NCI-H2029 (cell line): ENCODE results near the gene STARD5.
"Not testable (repeated sequence)": the region's sequence is repeated elsewhere in the genome, so short reads cannot be mapped to it uniquely, and the experiment has no call there.

Experiments
- DNase-seq: peaks from one replicate; lab custom pipeline; 2025; lab: John Stamatoyannopoulos, UW

The STARD5 gene, protein sequence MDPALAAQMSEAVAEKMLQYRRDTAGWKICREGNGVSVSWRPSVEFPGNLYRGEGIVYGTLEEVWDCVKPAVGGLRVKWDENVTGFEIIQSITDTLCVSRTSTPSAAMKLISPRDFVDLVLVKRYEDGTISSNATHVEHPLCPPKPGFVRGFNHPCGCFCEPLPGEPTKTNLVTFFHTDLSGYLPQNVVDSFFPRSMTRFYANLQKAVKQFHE

DNA sequence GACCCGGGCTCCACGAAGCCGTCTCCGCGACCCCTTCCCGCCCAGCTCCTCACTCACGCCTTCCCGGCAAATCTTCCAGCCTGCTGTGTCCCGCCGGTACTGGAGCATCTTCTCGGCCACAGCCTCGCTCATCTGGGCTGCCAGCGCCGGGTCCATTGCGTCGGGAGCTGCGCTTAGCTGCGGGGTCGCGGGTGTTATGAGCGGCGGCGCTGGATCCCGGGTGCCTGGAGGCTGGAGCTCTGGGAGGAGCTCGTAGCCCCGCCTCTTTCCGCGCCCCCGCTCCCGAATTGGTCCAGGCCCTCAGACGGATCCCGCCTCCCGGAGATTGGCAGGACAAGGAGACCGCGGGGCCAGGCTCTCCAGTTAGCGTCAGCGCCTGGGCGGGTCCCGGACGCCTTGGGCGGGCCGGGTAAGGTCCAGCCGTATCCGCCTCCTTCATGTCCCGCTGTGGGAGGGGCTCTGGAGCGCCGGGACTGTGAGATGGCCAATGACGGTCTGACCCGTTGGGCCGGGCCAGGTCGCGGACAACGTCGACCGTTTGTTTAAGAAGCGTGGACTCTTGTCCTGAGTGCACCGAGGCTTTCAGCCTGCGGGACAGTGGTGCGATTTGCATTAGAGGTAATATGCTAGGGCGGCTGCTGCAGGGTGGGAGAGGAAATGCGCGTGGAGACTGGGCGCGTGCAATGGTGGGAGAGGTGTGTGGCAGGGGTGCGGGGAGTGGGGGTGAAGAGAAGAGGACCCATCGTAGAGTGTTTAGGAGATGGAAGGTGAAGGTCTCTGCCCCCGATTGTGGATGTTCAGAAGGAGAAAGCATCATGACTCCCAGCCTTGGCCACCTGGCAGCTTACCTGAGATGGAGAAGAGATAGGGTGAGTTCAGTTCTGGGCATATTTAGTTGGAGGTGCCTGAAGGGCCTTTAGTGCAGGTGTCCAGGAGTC is at the start of gene STARD5:
STARD5 (minus strand) TSS at position 198 of the 938 bp plus-strand sequence; CDS start at position 156, 42 bp downstream.
- DNase-seq = peak; percentile 85

DNA sequence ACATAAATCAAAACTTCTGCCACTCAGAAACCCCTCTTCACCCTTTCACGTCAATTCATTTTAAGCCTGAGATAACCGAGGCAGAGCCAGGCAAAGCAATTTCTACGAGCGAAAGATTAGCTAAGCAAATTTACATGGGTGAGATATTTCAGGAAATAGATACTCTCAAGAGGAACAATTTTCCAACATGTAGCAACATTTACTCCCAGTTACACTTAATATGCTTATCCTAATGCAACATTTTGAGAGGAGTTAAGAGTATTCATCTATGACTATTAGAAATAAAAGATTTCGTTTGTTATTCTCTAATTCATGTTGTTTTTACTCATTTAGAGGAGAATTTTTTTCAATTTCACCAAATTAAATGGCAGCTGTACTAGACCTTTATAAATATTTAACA is 49.2 kb upstream of the STARD5 start:
- DNase-seq = no peak

DNA sequence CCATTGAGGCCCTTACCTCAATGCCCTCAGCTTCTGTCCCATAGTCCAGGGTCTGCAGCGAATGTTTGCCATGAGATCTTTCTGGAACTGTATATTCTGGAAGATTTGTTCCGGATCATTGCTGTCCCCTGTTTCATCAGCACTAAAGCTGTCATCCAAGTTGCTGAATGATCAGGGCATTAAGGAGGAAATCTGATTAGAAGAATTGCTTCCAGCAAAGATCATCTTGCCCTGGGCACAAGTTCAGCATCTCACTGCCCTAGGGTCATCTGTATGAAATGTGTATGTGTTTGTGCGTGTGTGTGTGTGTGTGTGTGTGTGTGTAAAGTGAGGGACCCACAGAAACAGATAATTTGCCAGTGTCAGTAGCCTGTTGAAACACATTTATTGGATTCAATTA is 48.6 kb upstream of the STARD5 start:
- DNase-seq = no peak

DNA sequence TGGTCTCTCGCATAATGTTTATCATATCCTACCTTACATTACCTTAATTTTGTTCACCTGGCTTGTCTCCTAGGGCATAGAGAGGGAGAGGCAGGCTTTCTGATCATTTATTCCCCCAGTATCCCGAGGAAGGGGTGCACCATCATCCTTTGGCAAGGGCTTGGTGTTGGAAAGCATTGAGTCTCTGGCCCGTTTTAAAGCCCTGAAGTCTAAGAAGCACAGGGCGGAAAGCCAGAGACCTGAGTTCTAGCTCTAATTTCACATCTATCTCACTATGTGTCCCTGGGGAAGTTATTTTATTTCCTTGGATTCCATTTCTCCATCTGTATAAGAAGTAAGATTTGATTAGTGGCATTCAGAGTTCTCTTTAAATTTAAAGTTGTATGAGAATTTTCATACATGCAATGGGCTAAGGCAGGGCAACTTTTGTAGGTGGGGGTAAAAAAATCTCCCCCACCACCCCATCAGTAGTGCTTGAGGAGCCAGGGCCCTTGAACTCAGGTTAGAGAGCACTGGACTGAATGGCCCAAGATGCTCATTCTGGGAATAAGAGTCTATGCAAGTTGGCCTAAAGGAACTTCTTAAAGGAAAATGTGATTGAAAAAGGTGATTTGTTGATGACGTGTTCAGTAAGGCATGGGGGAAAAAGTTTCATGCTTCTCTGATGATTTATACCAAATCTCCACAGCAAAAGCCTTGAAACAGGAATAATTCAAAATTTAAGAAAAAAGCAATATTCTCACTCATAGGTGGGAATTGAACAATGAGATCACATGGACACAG is 40.0 kb upstream of the STARD5 start:
- DNase-seq = no peak

DNA sequence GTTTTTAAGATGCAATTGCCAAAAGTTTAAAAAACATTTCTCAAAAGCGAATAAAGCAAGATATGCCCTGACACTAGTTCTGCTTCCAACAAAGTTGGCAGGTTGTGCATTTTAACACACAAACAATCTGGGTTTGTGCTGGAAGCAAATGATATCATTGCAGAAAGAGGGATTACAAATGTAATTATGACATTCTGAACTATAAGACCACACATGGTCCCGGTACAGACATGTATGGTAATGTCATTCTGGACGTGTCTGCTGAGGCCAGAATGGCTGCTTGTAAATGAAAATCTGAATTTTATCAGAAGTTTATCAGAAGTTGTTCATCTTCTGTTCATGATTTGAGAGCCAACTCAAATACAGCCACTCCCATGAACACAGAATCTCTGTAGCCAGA is 39.3 kb upstream of the STARD5 start:
- no peak for DNase-seq

DNA sequence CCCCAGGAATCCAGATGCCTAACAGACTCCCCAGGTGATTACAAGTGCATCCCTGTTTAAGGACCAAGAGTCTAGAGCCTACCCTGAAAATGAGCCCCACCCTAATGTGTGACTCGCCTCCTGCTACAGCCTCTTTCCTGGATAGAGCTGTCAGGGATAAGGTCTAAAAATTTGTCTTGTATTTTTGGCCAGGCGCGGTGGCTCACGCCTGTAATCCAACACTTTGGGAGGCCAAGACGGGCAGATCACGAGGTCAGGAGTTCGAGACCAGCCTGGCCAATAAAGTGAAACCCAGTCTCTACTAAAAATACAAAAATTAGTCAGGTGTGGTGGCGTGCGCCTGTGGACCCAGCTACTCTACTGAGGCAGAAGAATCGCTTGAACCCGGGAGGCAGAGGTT is 38.8 kb upstream of the STARD5 start:
- DNase-seq = no peak

DNA sequence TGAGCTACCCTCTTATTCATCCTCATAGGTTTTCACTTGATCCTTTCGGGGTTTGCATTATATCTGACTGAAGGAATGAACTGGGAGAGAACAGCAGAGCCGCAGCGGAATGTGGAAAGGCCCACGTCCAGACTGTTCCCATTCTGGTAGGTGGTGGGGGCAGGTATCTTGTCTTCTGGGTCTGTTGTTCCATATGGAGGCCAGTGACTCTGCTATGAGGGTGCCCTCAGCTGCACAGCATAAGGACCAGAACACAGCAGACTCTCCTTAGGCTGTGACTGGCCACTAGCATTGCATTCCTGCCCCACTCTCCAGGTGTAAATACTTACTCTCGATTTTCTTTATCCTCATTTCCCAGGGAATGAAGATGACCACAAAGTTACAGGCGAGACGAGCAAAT is 38.0 kb upstream of the STARD5 start:
- no peak for DNase-seq

DNA sequence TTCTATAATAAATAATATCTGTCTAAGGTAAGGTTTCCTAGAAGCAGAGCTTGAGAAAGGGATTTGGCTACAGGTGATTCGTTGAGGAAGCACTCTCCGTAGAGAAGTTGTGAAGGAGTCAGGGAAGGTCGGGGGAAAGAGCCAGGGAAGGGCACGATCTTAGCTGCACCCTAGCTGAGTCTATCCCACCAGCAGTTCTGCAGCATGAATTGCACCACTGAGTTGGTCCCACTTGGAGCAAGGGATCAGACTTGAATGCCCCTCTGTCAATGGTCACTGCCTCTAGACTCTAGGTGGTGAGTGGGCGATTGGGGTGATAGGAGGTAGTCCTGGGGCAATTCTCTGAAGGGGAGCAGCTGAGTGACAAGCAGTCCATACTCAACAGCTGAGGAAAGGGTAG is 36.5 kb upstream of the STARD5 start:
- no peak for DNase-seq

DNA sequence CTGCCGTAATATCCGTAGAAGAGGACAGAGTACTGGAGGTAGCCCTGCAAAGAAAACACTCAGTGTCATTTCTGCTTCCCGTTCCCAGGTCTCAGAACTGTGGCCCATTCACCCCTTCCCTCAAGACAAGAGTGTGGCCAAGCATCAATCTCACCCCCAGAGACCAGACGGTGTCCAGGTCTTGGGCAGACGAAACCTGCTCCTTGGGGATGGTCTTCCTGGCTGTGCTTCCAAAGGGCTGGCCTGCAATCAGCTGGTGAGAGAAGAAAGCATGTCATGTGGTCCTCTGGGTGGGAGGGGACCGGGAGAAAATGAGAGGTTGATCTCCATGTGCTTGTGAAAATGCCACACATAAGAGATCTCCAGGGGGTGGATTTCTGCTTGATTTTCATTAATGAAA is 34.3 kb upstream of the STARD5 start:
- no peak for DNase-seq

DNA sequence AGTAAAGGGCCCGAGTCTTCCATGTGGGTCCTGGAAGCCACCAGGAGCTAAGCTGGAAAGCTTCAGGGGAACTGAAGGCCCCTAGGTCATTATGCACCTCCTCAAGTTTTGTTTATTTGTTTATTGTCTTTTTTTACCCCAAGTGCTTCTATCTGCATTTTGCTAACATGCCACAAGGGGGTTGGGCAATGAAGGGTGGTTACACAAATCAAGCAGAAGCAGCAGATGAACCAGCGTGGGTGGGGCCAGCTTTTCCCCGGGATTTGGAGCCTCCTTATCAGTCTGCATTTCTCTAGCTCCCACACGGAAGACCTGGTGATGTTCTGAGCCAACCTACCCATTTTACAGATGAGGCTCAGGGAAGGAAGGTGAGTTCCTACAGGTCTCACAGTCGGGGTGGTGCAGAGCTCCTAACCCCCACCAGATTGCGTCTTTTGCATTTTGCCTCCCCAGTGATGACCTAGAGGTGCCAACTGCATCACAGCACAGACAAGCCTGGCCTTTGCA is 33.3 kb upstream of the STARD5 start:
- DNase-seq = no peak

DNA sequence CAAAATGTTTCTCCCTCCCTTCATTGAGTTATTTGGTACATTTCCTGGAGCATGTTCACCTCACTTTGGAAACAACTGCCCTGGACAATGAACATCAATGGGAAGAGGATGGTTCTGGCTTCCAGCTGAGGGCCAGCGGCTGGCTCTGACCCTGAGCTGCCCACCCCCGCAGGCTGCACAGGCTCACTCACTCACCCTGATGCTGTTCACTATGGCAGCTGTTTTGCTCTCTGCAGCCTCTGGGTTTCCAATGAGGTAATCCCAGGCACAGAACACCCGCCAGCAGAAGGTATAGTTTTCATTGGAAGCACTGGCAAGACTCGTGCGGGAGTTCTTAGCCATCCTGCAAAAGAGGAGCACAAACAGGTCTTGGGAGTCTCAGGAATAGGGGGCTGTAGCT is 32.3 kb upstream of the STARD5 start:
- DNase-seq = no peak

DNA sequence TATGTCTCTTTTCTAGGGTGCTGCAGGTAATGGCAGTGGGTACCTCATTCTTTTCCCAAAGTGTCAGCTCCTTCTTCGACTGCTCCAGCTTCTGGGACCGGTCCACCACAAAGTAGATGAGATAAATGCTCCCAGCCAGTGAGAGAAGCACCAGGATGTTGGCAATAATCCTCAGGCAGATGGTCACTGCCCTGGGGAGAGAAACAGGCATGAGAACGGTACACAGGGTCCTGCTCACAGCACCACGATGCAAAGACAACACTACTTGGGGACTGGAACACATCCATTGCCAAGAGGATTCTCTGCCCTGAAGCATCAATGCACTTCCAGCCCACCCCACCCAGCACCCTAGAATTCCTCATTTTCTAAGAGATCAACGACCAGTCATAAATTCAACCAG is 27.7 kb upstream of the STARD5 start:
- DNase-seq = no peak

DNA sequence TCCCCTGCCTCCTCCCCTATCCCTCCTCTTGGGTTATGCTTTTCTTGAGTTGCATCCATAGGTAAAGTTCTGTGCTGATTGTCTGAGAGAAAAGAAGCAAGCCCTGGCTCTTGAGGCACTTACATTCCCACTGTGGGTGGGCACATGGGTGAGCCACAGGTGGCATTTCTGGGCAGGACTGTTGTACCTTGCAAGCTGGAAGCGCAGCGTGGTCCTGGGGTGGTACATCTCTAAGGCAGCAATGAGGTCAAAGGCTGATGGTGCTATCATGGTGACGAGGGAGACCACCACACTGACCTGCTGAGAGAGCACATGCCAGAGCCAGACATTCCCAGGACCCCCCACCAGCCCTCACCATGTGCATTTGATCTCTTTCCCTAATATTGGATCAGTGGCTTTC is 25.3 kb upstream of the STARD5 start:
- no peak for DNase-seq

DNA sequence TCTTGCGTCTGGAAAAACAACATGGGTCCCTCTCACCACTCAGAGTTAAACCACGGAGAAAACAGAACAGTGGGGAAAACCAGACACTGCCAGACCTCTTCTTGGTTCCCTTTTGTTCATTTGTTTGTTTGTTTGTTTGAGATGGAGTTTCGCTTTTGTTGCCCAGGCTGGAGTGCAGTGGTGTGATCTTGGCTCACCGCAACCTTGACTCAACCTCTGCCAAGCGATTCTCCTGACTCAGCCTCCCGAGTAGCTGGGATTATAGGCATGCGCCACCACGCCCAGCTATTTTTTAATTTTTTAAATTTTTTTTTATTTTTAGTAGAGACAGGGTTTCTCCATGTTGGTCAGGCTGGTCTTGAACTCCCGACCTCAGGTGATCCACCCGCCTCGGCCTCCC is 24.8 kb upstream of the STARD5 start:
- DNase-seq = not testable (repeated sequence)

DNA sequence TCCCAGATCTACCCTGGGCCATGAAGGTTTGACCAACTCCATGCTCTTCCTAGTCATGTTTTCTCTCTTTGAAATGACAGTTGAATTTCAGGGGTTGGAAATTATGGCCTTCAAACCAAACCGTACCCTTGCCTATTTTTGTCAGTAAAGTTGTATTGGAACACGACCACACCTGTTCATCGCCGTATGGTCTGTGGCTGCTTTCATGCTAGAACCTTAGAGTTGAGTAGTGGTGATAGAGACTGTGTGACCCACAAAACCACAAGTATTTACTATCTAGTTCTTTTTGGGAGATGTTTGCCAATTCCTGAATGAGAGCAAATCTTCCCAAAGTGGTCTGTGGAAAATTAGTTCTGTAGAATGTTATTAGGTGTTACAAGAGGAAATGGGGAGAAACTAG is 24.0 kb upstream of the STARD5 start:
- DNase-seq = no peak

DNA sequence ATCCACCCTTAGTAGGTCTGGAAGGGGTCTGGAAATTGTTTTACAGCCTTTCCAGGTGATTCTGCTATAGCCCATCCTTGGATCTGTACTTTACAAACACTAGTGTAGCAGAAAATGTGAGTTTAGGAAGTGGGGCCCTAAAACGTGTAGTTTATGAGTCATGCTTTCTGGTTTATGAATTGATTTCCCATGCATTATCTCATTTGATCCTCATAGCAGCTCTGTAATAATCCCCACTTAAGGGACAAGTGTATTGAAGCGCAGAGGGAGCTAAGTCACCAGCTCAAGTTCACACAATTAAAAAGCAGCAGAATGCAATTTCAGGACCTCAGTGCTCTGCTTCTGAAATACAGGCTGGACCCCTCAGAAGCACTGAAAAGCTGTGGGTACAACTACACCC is 22.7 kb upstream of the STARD5 start:
- DNase-seq = no peak

DNA sequence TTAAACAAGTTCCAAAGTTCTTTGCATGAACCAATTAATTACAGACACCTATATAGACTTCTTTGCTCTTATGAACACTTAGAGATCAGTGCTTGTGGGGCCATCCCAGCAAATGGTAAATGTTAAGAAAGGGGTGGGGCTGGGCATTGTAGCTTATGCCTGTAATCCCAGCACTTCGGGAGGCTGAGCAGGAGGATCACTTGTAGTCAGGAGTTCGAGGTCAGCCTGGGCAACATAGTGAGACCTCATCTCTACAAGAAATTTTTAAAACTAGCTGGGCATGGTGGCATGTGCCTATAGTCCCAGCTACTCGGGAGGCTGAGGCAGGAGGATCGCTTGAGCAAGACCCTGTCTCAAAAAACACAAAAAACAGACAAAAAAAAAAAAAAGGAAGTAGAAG is 19.4 kb upstream of the STARD5 start:
- DNase-seq = no peak

DNA sequence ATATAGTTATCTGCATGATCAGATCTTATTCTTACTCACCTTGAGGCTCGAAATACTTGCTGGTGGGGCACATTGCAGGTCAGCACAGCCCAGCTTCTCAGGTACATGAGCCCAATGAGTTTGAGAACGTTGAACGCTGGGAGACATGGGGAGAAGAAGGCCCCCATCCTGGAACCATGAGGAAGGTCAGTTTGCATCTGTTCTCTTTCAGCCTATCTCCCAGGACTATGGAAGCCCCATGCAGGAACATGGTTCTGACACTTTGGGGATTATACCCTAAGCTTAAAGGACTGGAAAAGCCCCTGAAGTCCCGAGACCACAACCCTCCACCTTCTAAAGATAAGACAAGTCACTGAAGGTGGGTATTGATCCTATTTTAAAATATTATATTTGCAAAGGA is 17.4 kb upstream of the STARD5 start:
- no peak for DNase-seq

DNA sequence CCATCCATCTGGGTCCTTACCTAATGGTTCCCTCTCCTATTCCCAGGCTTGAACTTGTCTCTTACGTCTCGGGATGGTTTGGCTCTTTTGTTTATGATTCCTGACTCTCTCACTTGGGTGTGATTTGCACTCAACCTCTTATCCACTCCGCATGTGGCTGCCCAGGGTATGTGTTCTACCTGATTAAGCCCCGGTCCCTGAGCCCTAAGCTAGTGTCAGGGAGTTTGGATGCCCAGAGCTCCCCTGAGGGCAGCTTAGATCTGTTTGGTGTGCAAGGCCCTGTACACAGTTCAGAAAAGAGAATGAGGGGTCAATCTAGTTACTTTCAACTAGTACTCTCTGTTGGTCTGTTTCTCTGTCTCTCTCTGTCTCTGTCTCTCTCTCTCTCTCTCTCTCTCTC is 15.9 kb upstream of the STARD5 start:
- DNase-seq = no peak

DNA sequence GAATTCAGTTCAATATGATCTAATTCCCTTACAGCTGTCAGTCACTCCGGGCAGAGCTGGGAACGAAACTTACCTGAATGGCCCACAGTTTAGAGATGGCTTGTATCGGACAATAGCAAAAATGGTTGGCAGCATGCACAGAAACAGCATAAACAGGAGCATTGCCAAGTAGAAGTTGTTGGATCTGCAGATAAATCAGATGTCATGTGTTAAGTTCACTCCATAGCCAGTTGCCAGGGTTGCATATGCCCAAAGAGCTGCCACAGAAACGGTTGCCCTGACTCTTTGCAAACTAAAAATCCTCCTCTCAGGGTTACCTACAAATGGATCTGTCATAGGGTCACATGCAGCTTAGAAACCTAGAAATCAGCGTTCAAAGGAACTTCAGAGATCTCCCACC is 15.4 kb upstream of the STARD5 start:
- DNase-seq = no peak

DNA sequence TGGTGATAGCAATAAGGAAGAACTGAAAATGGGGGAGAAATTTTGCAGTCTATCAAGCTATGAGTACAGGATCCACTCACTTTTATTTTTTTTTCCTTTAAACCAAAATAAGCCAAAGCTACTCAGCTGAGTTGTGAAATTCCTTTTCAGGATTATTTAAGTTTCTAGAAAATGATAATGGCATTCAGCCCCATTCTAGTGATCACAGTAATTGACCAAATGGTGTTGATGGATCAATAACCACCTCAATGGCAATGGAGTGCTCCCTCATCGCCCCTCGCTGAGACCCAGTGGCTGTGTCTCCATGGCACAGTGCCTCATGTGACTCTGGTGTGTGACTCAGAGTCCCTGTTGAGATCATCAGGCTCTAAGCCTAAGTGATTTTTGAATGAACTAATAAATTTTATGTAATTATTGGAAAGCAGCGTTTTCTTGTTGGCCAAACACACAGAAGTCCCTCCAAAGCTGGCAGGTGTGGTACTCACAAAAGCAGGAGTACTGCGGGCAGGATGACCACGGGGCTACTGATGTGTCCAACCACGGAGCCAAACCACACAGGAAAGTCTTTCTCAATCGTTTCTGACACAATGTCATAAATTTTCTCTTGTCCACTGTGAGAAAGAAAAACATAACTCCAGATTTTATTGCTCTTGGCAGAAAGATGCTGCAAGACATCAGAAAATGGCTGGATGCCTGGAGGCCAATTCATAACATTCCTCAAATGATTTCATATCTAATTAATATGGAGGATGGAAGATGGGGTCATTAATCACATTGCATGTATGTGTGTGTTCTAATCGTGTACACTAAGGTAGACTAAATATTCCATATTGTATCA is 14.4 kb upstream of the STARD5 start:
- no peak for DNase-seq

DNA sequence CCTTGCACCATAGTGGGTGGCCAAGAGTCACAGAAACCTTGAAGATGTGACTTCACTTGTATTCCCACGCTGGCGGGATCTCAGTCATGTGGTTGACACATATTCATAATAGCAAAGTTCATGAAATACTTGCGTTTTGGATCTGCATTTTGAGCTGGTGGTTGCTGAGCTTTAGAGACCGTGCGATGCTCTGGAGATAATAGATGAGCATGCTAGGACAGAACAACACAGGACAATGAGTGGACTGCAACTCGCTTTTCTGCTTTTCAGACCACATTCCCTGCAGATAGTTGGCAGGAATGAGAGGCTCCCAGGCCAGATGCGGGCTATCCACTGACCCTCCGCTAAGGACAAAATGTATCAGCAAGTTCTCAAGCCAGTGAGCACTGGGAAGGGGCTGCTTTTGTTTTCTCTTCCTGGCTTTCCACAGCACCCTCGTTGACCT is 13.8 kb upstream of the STARD5 start:
- no peak for DNase-seq
